GM18519 (cell line): ENCODE measurements around the gene JMJD6.

Experiments used
- ATAC-seq: cut with Tn5 transposase; IDR thresholded peaks from one replicate; pipeline ENCODE4 v1.9.1; 2021; ENCODE audit warnings: mild to moderate bottlenecking, moderate library complexity; ENCODE audit not compliant: unreplicated experiment, low FRiP score

Gene JMJD6

GRCh38 chr17:76683011-76683755 lies 43.2 kb downstream of the JMJD6 start:
- no peak for ATAC-seq

GRCh38 chr17:76682296-76682695 lies 44.1 kb downstream of the JMJD6 start:
- no peak for ATAC-seq

- no peak for ATAC-seq
Observed at GRCh38 chr17:76681222-76682137, 44.9 kb downstream of the JMJD6 start.

- ATAC-seq, result no peak
Observed at GRCh38 chr17:76679239-76679638, 47.2 kb downstream of the JMJD6 start.

- ATAC-seq, result no peak
Observed at GRCh38 chr17:76678330-76678729, 48.1 kb downstream of the JMJD6 start.

- ATAC-seq, result no peak
Observed at GRCh38 chr17:76677406-76677805, 49.0 kb downstream of the JMJD6 start.

- ATAC-seq, result no peak
Observed at GRCh38 chr17:76676629-76677028, 49.8 kb downstream of the JMJD6 start.

- no peak for ATAC-seq
Observed at GRCh38 chr17:76675648-76676047, 50.8 kb downstream of the JMJD6 start.

- ATAC-seq, result no peak
Observed at GRCh38 chr17:76674600-76674999, 51.8 kb downstream of the JMJD6 start.

- no peak for ATAC-seq
Observed at GRCh38 chr17:76673729-76674128, 52.7 kb downstream of the JMJD6 start.

- ATAC-seq, result no peak
Observed at GRCh38 chr17:76672892-76673291, 53.5 kb downstream of the JMJD6 start.

- ATAC-seq, result no peak
Observed at GRCh38 chr17:76672270-76672851, 54.0 kb downstream of the JMJD6 start.

- no peak for ATAC-seq
Observed at GRCh38 chr17:76671912-76672262, 54.5 kb downstream of the JMJD6 start.

GRCh38 chr17:76671123-76671911 lies 55.1 kb downstream of the JMJD6 start:
- ATAC-seq, result peak; percentile 93

- ATAC-seq, result no peak
Observed at GRCh38 chr17:76670718-76671122, 55.7 kb downstream of the JMJD6 start.

GRCh38 chr17:76670020-76670717 lies 56.2 kb downstream of the JMJD6 start:
- no peak for ATAC-seq
